ENCODE measurements around the gene NRP2. TPM values are rescaled to one million over a fixed set of nuclear protein-coding genes. Genes with fewer than 3 reads are reported as not detected.
A peak's percentile ranks its signal among the peaks of the same experiment; 100 is the strongest.

The NRP2 gene
- total and polyA plus RNA-seq, 2 of the 13 experiments (the other 11 are each of a cell fraction or from before 2014, with no cell fraction given) = 0.65 to 1.4 TPM

DNA sequence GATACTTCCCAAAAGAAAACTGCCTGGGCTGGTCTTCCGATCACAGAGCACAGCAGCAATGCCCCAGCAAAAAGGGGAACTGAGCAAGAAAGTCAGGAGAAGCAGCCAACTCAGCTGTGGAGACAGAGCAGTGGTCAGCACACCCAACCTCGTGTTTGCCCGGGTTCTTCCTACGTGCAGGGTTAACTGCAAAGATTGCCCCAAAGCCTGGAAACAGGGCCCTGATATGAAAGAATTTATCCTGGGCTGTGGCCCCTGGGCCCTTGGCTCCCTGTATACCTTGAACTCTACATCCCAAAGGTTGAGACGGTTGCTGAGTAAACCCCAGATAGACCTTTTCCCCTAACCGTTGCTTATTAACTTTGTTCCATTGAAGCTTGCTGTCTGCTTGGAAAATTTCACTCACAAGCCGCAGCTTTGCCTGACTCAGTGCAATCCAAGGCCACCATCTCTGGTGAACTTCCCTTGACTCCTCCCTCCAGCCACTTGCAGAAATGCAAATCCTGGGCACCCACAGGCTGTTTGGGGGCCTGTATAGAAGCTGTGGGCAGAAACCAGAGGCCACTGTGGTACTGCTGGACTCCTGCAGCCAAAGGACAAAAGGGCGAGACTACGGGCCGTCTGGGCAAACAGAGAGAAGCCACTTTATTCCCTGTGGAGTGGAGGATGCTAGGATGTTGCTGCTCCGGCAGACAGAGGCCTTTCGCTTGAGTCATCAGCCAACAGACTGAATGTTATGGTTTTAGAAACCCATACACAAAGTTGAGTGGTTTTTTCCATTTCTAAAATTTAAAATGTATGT lies 18.2 kb downstream of the NRP2 start (continued):
- TF ChIP-seq, protein P1, sequence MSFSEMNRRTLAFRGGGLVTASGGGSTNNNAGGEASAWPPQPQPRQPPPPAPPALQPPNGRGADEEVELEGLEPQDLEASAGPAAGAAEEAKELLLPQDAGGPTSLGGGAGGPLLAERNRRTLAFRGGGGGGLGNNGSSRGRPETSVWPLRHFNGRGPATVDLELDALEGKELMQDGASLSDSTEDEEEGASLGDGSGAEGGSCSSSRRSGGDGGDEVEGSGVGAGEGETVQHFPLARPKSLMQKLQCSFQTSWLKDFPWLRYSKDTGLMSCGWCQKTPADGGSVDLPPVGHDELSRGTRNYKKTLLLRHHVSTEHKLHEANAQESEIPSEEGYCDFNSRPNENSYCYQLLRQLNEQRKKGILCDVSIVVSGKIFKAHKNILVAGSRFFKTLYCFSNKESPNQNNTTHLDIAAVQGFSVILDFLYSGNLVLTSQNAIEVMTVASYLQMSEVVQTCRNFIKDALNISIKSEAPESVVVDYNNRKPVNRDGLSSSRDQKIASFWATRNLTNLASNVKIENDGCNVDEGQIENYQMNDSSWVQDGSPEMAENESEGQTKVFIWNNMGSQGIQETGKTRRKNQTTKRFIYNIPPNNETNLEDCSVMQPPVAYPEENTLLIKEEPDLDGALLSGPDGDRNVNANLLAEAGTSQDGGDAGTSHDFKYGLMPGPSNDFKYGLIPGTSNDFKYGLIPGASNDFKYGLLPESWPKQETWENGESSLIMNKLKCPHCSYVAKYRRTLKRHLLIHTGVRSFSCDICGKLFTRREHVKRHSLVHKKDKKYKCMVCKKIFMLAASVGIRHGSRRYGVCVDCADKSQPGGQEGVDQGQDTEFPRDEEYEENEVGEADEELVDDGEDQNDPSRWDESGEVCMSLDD (CRISPR knock-in tag; IDR thresholded peaks at IDR 0.05; ENCODE audit: borderline replicate concordance) = no peak
- TF ChIP-seq NFKBIZ (CRISPR knock-in tag; IDR thresholded peaks at IDR 0.05) (no peak), ZNF703 (CRISPR knock-in tag; IDR thresholded peaks at IDR 0.05; ENCODE audit: borderline replicate concordance) (no peak), ZKSCAN8 (CRISPR knock-in tag; IDR thresholded peaks at IDR 0.05; ENCODE audit: borderline replicate concordance) (no peak), TOPORS (CRISPR knock-in tag; IDR thresholded peaks at IDR 0.05) (no peak), ZNF629 (CRISPR knock-in tag; conservative IDR thresholded peaks at IDR 0.05) (no peak), POLR2AphosphoS2 (IDR thresholded peaks at IDR 0.05; ENCODE audit: low read depth, low read length) (no peak), ZFAT (CRISPR knock-in tag; conservative IDR thresholded peaks at IDR 0.05) (no peak), MAZ (IDR thresholded peaks at IDR 0.05; ENCODE audit: borderline replicate concordance, low read depth, low read length) (no peak), MAZ (CRISPR knock-in tag; IDR thresholded peaks at IDR 0.05; ENCODE audit: low read depth) (no peak), POGZ (CRISPR knock-in tag; IDR thresholded peaks at IDR 0.05) (no peak; the same call in none of the 2 replicates), TBX2 (CRISPR knock-in tag; IDR thresholded peaks at IDR 0.05; ENCODE audit: borderline replicate concordance) (0 out of 2 replicates have a peak, but pooled peaks have one; percentile 32), ZNF253 (CRISPR knock-in tag; IDR thresholded peaks at IDR 0.05; ENCODE audit: borderline replicate concordance) (no peak), JUN (CRISPR knock-in tag; IDR thresholded peaks at IDR 0.05) (peak; percentile 80; the same call in 1 of the 2 replicates), ZNF382 (CRISPR knock-in tag; IDR thresholded peaks at IDR 0.05; ENCODE audit: borderline replicate concordance) (no peak), MIER2 (CRISPR knock-in tag; IDR thresholded peaks at IDR 0.05) (no peak), DNMT1 (CRISPR knock-in tag; IDR thresholded peaks at IDR 0.05) (no peak), MZF1 (CRISPR knock-in tag; IDR thresholded peaks at IDR 0.05; ENCODE audit: borderline replicate concordance) (no peak; the same call in 1 of the 2 replicates)
- TF ChIP-seq, protein P2, sequence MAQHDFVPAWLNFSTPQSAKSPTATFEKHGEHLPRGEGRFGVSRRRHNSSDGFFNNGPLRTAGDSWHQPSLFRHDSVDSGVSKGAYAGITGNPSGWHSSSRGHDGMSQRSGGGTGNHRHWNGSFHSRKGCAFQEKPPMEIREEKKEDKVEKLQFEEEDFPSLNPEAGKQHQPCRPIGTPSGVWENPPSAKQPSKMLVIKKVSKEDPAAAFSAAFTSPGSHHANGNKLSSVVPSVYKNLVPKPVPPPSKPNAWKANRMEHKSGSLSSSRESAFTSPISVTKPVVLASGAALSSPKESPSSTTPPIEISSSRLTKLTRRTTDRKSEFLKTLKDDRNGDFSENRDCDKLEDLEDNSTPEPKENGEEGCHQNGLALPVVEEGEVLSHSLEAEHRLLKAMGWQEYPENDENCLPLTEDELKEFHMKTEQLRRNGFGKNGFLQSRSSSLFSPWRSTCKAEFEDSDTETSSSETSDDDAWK (CRISPR knock-in tag; IDR thresholded peaks at IDR 0.05) = no peak
- TF ChIP-seq, protein P3, sequence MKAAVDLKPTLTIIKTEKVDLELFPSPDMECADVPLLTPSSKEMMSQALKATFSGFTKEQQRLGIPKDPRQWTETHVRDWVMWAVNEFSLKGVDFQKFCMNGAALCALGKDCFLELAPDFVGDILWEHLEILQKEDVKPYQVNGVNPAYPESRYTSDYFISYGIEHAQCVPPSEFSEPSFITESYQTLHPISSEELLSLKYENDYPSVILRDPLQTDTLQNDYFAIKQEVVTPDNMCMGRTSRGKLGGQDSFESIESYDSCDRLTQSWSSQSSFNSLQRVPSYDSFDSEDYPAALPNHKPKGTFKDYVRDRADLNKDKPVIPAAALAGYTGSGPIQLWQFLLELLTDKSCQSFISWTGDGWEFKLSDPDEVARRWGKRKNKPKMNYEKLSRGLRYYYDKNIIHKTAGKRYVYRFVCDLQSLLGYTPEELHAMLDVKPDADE (CRISPR knock-in tag; IDR thresholded peaks at IDR 0.05) = no peak
- TF ChIP-seq, protein P4, sequence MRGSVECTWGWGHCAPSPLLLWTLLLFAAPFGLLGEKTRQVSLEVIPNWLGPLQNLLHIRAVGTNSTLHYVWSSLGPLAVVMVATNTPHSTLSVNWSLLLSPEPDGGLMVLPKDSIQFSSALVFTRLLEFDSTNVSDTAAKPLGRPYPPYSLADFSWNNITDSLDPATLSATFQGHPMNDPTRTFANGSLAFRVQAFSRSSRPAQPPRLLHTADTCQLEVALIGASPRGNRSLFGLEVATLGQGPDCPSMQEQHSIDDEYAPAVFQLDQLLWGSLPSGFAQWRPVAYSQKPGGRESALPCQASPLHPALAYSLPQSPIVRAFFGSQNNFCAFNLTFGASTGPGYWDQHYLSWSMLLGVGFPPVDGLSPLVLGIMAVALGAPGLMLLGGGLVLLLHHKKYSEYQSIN (CRISPR knock-in tag; IDR thresholded peaks at IDR 0.05; ENCODE audit: borderline replicate concordance) = no peak
- TF ChIP-seq, protein P5, sequence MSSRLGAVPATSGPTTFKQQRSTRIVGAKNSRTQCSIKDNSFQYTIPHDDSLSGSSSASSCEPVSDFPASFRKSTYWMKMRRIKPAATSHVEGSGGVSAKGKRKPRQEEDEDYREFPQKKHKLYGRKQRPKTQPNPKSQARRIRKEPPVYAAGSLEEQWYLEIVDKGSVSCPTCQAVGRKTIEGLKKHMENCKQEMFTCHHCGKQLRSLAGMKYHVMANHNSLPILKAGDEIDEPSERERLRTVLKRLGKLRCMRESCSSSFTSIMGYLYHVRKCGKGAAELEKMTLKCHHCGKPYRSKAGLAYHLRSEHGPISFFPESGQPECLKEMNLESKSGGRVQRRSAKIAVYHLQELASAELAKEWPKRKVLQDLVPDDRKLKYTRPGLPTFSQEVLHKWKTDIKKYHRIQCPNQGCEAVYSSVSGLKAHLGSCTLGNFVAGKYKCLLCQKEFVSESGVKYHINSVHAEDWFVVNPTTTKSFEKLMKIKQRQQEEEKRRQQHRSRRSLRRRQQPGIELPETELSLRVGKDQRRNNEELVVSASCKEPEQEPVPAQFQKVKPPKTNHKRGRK (CRISPR knock-in tag; IDR thresholded peaks at IDR 0.05) = no peak
